ENCODE measurements around the gene HIGD1B.

The HIGD1B gene

DNA sequence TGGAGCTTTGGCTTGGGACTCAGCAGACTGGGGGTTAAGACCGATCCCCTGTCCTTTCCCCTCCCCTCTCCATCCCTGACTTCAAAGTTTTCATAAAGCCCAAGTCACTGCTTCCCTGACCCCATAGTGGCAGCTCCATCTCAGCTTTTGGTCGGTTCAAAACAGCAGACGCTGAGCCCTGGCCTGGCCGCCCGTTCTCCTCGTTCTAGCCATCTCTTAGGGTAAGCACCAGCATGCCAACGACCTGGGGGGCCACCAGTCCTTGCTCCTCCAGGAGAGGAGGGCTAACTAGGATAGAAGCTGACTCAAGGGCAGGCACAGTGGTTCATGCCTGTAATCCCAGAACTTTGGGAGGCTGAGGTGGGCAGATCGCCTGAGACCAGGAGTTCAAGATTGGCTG is 1.5 kb upstream of the HIGD1B start:
- TF ChIP-seq, protein P1, sequence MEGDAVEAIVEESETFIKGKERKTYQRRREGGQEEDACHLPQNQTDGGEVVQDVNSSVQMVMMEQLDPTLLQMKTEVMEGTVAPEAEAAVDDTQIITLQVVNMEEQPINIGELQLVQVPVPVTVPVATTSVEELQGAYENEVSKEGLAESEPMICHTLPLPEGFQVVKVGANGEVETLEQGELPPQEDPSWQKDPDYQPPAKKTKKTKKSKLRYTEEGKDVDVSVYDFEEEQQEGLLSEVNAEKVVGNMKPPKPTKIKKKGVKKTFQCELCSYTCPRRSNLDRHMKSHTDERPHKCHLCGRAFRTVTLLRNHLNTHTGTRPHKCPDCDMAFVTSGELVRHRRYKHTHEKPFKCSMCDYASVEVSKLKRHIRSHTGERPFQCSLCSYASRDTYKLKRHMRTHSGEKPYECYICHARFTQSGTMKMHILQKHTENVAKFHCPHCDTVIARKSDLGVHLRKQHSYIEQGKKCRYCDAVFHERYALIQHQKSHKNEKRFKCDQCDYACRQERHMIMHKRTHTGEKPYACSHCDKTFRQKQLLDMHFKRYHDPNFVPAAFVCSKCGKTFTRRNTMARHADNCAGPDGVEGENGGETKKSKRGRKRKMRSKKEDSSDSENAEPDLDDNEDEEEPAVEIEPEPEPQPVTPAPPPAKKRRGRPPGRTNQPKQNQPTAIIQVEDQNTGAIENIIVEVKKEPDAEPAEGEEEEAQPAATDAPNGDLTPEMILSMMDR (IDR thresholded peaks at IDR 0.05; ENCODE audit: poor library complexity, severe bottlenecking): no peak
- H3K9me3 ChIP-seq (ENCODE audit: severe bottlenecking): no peaks in the 10 kb centered on the region
- H3K4me3 ChIP-seq (ENCODE audit: severe bottlenecking): no peak overlapping the region
- H3K4me1 ChIP-seq (ENCODE audit: insufficient read depth, poor library complexity, severe bottlenecking): no peaks in the 10 kb centered on the region
- H3K27me3 ChIP-seq (ENCODE audit: insufficient read depth, poor library complexity, severe bottlenecking): no peaks in the 10 kb centered on the region
- no peak for ATAC-seq (ENCODE audit: low read depth)
- H3K36me3 ChIP-seq (ENCODE audit: low read depth): peaks cover 10% of the 10 kb centered on the region; the same call in 1 of the 2 replicates
- no peak overlapping the region for H3K27ac ChIP-seq (ENCODE audit: poor library complexity, severe bottlenecking)
- DNase-seq (ENCODE audit: low spot score): no peak

DNA sequence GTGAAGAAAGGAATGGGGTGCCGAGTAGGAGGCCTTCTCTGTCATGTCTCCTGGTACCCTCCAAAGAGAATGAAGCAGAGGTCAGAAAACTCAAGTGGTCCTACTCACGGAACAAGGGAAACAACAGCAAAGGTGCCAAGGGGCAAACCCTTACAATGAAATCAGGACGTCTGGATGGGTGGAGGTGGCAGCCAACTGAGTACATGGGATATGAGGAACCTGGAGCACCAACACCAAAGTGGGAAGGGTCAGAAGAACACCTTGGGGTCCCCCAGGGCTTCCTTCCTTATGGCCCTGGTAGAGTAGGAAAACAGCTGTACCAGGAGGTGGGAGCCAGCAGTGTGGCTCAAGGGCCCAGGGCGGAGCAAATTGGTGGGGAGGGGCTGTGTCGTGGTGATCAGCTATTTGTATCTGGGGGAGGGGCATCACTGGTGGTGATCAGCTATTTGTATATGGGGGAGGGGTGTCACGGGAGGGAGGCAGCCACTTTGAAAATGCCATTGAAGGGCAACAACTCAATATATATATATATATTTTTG is 643 bp downstream of the HIGD1B start:
- no peaks in the 10 kb centered on the region for H3K9me3 ChIP-seq (ENCODE audit: severe bottlenecking)
- peaks cover 31% of the 10 kb centered on the region for H3K36me3 ChIP-seq (ENCODE audit: low read depth)
- no peak overlapping the region for H3K4me3 ChIP-seq (ENCODE audit: severe bottlenecking)
- H3K27me3 ChIP-seq (ENCODE audit: insufficient read depth, poor library complexity, severe bottlenecking): no peaks in the 10 kb centered on the region
- TF ChIP-seq, protein P1 (IDR thresholded peaks at IDR 0.05; ENCODE audit: poor library complexity, severe bottlenecking): no peak
- ATAC-seq (ENCODE audit: low read depth) (no peak), DNase-seq (ENCODE audit: low spot score) (no peak)
- no peaks in the 10 kb centered on the region for H3K4me1 ChIP-seq (ENCODE audit: insufficient read depth, poor library complexity, severe bottlenecking)
- no peak overlapping the region for H3K27ac ChIP-seq (ENCODE audit: poor library complexity, severe bottlenecking)

DNA sequence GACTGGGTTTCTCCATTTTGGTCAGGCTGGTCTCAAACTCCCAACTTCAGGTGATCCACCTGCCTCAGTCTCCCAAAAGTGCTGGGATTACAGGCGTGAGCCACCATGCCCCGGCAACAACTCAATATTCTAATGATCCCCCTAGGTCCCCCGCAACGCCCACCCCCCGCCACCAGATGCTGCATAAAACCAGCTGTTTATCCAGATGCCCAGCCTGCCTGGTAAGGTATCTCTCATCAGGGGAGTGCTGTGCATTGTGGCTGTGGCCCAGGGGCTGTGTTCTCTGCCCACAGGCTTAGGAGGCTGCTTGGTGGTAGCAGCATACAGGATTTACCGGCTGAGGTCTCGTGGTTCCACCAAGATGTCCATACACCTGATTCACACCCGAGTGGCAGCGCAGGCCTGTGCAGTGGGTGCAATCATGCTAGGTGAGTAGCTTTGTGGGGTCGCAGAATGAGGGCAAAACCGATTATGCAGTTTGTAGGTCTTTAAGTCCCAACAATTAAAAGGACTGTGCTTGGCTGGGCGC is 1.3 kb downstream of the HIGD1B start:
- TF ChIP-seq, protein P1 (IDR thresholded peaks at IDR 0.05; ENCODE audit: poor library complexity, severe bottlenecking): no peak
- ATAC-seq (ENCODE audit: low read depth) (no peak), DNase-seq (ENCODE audit: low spot score) (no peak)
- no peaks in the 10 kb centered on the region for H3K27me3 ChIP-seq (ENCODE audit: insufficient read depth, poor library complexity, severe bottlenecking)
- H3K36me3 ChIP-seq (ENCODE audit: low read depth): peaks cover 38% of the 10 kb centered on the region
- H3K27ac ChIP-seq (ENCODE audit: poor library complexity, severe bottlenecking): no peak overlapping the region
- H3K4me1 ChIP-seq (ENCODE audit: insufficient read depth, poor library complexity, severe bottlenecking): no peaks in the 10 kb centered on the region
- no peak overlapping the region for H3K4me3 ChIP-seq (ENCODE audit: severe bottlenecking)
- no peaks in the 10 kb centered on the region for H3K9me3 ChIP-seq (ENCODE audit: severe bottlenecking)

DNA sequence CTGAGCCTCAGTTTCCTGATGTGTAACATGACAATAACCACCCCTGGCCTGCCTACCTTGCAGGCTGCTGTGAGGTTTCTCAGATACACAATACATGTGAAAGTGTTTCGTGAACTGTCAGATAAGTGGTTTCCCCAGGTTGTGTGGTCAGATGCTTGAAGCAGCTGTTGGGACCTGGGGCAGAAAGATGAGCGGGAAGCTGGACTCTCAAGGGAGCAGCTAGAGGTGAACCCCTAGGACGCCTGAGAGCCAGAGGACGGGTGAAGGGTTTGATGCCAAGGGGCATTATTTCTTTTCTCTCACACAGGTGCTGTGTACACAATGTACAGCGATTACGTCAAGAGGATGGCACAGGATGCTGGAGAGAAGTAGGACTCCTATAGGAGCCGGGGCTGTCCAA is 2.3 kb downstream of the HIGD1B start:
- Histone ChIP-seq H3K27me3 (ENCODE audit: insufficient read depth, poor library complexity, severe bottlenecking) (no peaks in the 10 kb centered on the region), H3K9me3 (ENCODE audit: severe bottlenecking) (no peaks in the 10 kb centered on the region), H3K4me3 (ENCODE audit: severe bottlenecking) (no peak overlapping the region), H3K36me3 (ENCODE audit: low read depth) (peaks cover 48% of the 10 kb centered on the region), H3K4me1 (ENCODE audit: insufficient read depth, poor library complexity, severe bottlenecking) (no peaks in the 10 kb centered on the region), H3K27ac (ENCODE audit: poor library complexity, severe bottlenecking) (no peak overlapping the region)
- TF ChIP-seq, protein P1 (IDR thresholded peaks at IDR 0.05; ENCODE audit: poor library complexity, severe bottlenecking): no peak
- ATAC-seq (ENCODE audit: low read depth): no peak
- no peak for DNase-seq (ENCODE audit: low spot score)

DNA sequence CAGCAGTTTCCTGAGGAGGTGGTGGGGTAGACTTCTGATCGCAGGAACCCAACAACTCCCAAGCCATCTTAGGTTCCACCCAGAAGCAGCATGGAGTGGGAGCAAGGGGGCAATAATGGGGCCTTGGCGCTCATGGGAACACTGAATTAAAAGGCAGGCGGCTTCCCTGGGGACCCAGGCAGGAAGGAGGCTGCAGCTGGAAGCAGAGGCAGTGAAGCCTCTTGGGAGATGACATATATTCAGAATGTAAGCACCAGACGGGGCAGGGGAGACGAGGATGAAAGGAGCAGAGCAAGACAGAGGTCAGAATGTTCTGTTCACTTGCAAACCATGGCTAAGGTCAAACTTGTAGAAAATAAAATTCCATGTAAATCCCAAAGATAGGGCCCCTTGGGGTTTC is 2.9 kb downstream of the HIGD1B start:
- Histone ChIP-seq H3K27ac (ENCODE audit: poor library complexity, severe bottlenecking) (no peak overlapping the region), H3K9me3 (ENCODE audit: severe bottlenecking) (no peaks in the 10 kb centered on the region), H3K4me3 (ENCODE audit: severe bottlenecking) (no peak overlapping the region), H3K36me3 (ENCODE audit: low read depth) (peaks cover 54% of the 10 kb centered on the region), H3K27me3 (ENCODE audit: insufficient read depth, poor library complexity, severe bottlenecking) (no peaks in the 10 kb centered on the region), H3K4me1 (ENCODE audit: insufficient read depth, poor library complexity, severe bottlenecking) (no peaks in the 10 kb centered on the region)
- DNase-seq (ENCODE audit: low spot score): no peak
- no peak for ATAC-seq (ENCODE audit: low read depth)
- TF ChIP-seq, protein P1 (IDR thresholded peaks at IDR 0.05; ENCODE audit: poor library complexity, severe bottlenecking): no peak
